ENCODE data around the gene VAMP5.
"Not testable (repeated sequence)": the region's sequence is repeated elsewhere in the genome, so short reads cannot be mapped to it uniquely, and the experiment has no call there.

The VAMP5 gene

GRCh38 chr2:85551698-85552678, 32.2 kb upstream of the VAMP5 start:
- no peak for DNase-seq

- DNase-seq = no peak
Observed at GRCh38 chr2:85553184-85553583, 31.0 kb upstream of the VAMP5 start.

- no peak for DNase-seq
Observed at GRCh38 chr2:85554980-85555612, 29.1 kb upstream of the VAMP5 start.

GRCh38 chr2:85557130-85557529, 27.1 kb upstream of the VAMP5 start:
- DNase-seq = no peak

- DNase-seq = no peak
Observed at GRCh38 chr2:85558160-85558559, 26.1 kb upstream of the VAMP5 start.

- DNase-seq = not testable (repeated sequence)
Observed at GRCh38 chr2:85560403-85560726, 23.9 kb upstream of the VAMP5 start.

GRCh38 chr2:85560812-85561279, 23.4 kb upstream of the VAMP5 start:
- DNase-seq = no peak

- DNase-seq = peak; percentile 90
Observed at GRCh38 chr2:85561280-85562212, 22.7 kb upstream of the VAMP5 start, which contains the start of gene GGCX. TSS of gene GGCX (minus strand) at chr2:85561493. CDS start at chr2:85561428, 65 bp downstream.

GRCh38 chr2:85564144-85564563, 20.1 kb upstream of the VAMP5 start:
- no peak for DNase-seq

GRCh38 chr2:85566265-85566664, 18.0 kb upstream of the VAMP5 start:
- DNase-seq = no peak

GRCh38 chr2:85575739-85576138, 8.5 kb upstream of the VAMP5 start:
- DNase-seq = no peak

- DNase-seq = no peak
Observed at GRCh38 chr2:85577063-85577385, 7.2 kb upstream of the VAMP5 start.

GRCh38 chr2:85577386-85578242, 6.6 kb upstream of the VAMP5 start, which contains the start of gene VAMP8:
TSS of gene VAMP8 (plus strand) at chr2:85577586. CDS start at chr2:85577647, 61 bp downstream.
- no peak for DNase-seq

GRCh38 chr2:85578243-85579180, 5.7 kb upstream of the VAMP5 start:
- no peak for DNase-seq

- no peak for DNase-seq
Observed at GRCh38 chr2:85579266-85579935, 4.8 kb upstream of the VAMP5 start.

GRCh38 chr2:85580206-85580605, 4.0 kb upstream of the VAMP5 start:
- no peak for DNase-seq

GRCh38 chr2:85582492-85582891, 1.7 kb upstream of the VAMP5 start:
- no peak for DNase-seq

- DNase-seq = no peak
Observed at GRCh38 chr2:85583667-85584353, 421 bp upstream of the VAMP5 start.
